OCI-LY1 (cell line): ENCODE results near the gene VEPH1.

Experiments
- H2AFZ ChIP-seq: fragments of 200-600 bp; sonication (generic), shearing (Covaris generic); 2 replicates; pipeline ENCODE4 v1.6.0; 2014; ENCODE audit warnings: antibody characterized with exemption, mild to moderate bottlenecking, low read length
- H3F3A ChIP-seq: fragments of 200-600 bp; sonication (generic), shearing (Covaris generic); 2 replicates; pipeline ENCODE4 v1.6.0; 2014; ENCODE audit warnings: mild to moderate bottlenecking, antibody characterized with exemption, low read length, moderate library complexity; ENCODE audit not compliant: insufficient read depth
- H3K27ac ChIP-seq: fragments of 200-600 bp; sonication (generic); 2 replicates; pipeline ENCODE4 v1.5.1; 2014; ENCODE audit warnings: low read length, mixed run types, mild to moderate bottlenecking, low read depth; ENCODE audit not compliant: poor library complexity, severe bottlenecking
- H3K27me3 ChIP-seq: fragments of 200-600 bp; sonication (generic); 2 replicates; pipeline ENCODE4 v1.6.0; 2014; ENCODE audit warnings: antibody characterized with exemption, mild to moderate bottlenecking, low read length, moderate library complexity; ENCODE audit not compliant: insufficient read depth
- H3K36me3 ChIP-seq: fragments of 200-600 bp; sonication (generic); 2 replicates; pipeline ENCODE4 v1.6.1; 2014; ENCODE audit warnings: mild to moderate bottlenecking, antibody characterized with exemption, low read length, moderate library complexity, mixed read lengths; ENCODE audit not compliant: insufficient read depth
- H3K4me1 ChIP-seq: fragments of 200-600 bp; sonication (generic); 2 replicates; pipeline ENCODE4 v1.5.1; 2014; ENCODE audit warnings: mild to moderate bottlenecking, low read length, moderate library complexity; ENCODE audit not compliant: insufficient read depth, severe bottlenecking
- H3K4me2 ChIP-seq: fragments of 200-600 bp; sonication (generic), shearing (Covaris generic); 2 replicates; pipeline ENCODE4 v1.6.1; 2014; ENCODE audit warnings: low read length
- H3K4me3 ChIP-seq: fragments of 200-600 bp; sonication (generic); 2 replicates; pipeline ENCODE4 v1.5.1; 2014; ENCODE audit warnings: low read length, low read depth, mild to moderate bottlenecking, mixed read lengths; ENCODE audit not compliant: poor library complexity, severe bottlenecking
- H3K79me2 ChIP-seq: fragments of 200-600 bp; shearing (Covaris generic); 2 replicates; pipeline ENCODE4 v1.6.1; 2016; ENCODE audit warnings: mixed run types, low read length, mixed read lengths; ENCODE audit not compliant: insufficient read depth
- H3K9ac ChIP-seq: fragments of 200-600 bp; sonication (generic), shearing (Covaris generic); 2 replicates; pipeline ENCODE4 v1.6.1; 2014; ENCODE audit warnings: mild to moderate bottlenecking, low read length, mixed read lengths
- H3K9me2 ChIP-seq: fragments of 200-600 bp; sonication (generic), shearing (Covaris generic); 2 replicates; pipeline ENCODE4 v1.6.1; 2014; ENCODE audit warnings: low read depth, mild to moderate bottlenecking, low read length, mixed read lengths
- H3K9me3 ChIP-seq: fragments of 200-600 bp; shearing (Covaris generic); 2 replicates; pipeline ENCODE4 v1.6.1; 2014; ENCODE audit warnings: low read length, mixed read lengths
- H4K20me1 ChIP-seq: fragments of 200-600 bp; sonication (generic), shearing (Covaris generic); 2 replicates; pipeline ENCODE4 v1.6.0; 2016; ENCODE audit warnings: mild to moderate bottlenecking, low read length; ENCODE audit not compliant: insufficient read depth
- EZH2 ChIP-seq: fragments of 200-600 bp; sonication (generic), shearing (Covaris generic); IDR thresholded peaks from 2 replicates; pipeline ENCODE4 v1.8.0; 2017; ENCODE audit warnings: borderline replicate concordance, mixed run types, mild to moderate bottlenecking, antibody characterized with exemption, low read length, moderate library complexity, mixed read lengths
- TF ChIP-seq, protein P1 (sequence below): fragments of 200-600 bp; sonication (generic), shearing (Covaris generic); IDR thresholded peaks from 2 replicates; pipeline ENCODE4 v1.5.1; 2017; ENCODE audit warnings: mild to moderate bottlenecking, antibody characterized with exemption, low read length, moderate library complexity, mixed read lengths

VEPH1 gene

DNA sequence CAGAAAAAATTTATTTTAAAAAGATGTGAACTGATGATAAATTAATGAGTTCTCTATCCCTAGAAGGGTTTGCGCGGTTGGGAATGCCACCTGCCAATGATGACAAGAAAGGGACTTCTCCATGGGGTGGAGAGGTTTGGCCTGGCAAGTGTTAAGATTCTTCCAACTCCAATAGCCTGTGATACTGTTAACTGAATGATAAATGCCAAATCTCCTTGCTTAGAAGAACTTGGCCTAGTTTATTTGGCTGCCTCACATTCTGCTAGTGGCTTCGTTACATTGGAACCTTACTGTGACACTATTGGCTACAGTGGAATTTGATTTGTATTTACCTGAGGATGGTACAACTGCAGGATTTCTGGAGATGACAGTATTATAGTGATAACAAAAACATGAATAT lies 251.5 kb downstream of the VEPH1 start:
- Histone ChIP-seq H3K4me3 (no peak overlapping the region), H3K27ac (no peak overlapping the region), H3K9me3 (no peaks in the 10 kb centered on the region), H3F3A (no peaks in the 10 kb centered on the region), H3K27me3 (no peaks in the 10 kb centered on the region; the same call in 1 of the 2 replicates), H3K9me2 (no peaks in the 10 kb centered on the region), H3K4me1 (no peaks in the 10 kb centered on the region), H3K79me2 (no peaks in the 10 kb centered on the region), H3K9ac (no peak overlapping the region), H2AFZ (no peak overlapping the region), H4K20me1 (no peaks in the 10 kb centered on the region), H3K36me3 (no peaks in the 10 kb centered on the region), H3K4me2 (no peak overlapping the region)
- TF ChIP-seq, protein P1, sequence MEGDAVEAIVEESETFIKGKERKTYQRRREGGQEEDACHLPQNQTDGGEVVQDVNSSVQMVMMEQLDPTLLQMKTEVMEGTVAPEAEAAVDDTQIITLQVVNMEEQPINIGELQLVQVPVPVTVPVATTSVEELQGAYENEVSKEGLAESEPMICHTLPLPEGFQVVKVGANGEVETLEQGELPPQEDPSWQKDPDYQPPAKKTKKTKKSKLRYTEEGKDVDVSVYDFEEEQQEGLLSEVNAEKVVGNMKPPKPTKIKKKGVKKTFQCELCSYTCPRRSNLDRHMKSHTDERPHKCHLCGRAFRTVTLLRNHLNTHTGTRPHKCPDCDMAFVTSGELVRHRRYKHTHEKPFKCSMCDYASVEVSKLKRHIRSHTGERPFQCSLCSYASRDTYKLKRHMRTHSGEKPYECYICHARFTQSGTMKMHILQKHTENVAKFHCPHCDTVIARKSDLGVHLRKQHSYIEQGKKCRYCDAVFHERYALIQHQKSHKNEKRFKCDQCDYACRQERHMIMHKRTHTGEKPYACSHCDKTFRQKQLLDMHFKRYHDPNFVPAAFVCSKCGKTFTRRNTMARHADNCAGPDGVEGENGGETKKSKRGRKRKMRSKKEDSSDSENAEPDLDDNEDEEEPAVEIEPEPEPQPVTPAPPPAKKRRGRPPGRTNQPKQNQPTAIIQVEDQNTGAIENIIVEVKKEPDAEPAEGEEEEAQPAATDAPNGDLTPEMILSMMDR: no peak
- no peak for TF ChIP-seq EZH2

DNA sequence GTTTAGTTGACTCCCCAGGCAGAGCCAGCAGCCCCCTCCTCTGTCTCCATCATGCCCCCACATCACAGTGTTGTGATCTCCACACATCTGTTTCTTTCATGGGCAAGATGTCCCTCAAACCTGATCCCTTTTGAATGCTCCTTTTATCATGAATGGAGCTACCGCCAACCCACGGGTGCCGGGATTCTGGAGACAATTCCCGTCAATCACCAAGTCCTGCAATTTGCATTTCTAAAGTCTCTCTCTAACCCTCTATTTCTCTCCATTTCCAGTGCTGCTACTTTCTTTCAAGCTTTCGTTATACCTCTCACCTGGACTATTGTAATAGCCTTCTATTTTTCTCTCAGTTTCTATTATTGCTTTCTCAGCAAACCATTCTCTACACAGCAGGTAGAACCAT lies 253.6 kb downstream of the VEPH1 start:
- Histone ChIP-seq H3K9me3 (no peaks in the 10 kb centered on the region), H3K4me2 (no peak overlapping the region), H3K9me2 (no peaks in the 10 kb centered on the region), H3K9ac (no peak overlapping the region), H3F3A (no peaks in the 10 kb centered on the region), H4K20me1 (no peaks in the 10 kb centered on the region), H3K27ac (no peak overlapping the region), H2AFZ (no peak overlapping the region), H3K4me3 (no peak overlapping the region), H3K79me2 (no peaks in the 10 kb centered on the region), H3K36me3 (no peaks in the 10 kb centered on the region), H3K4me1 (no peaks in the 10 kb centered on the region), H3K27me3 (no peaks in the 10 kb centered on the region; the same call in 1 of the 2 replicates)
- TF ChIP-seq, protein P1: no peak
- TF ChIP-seq EZH2: no peak

DNA sequence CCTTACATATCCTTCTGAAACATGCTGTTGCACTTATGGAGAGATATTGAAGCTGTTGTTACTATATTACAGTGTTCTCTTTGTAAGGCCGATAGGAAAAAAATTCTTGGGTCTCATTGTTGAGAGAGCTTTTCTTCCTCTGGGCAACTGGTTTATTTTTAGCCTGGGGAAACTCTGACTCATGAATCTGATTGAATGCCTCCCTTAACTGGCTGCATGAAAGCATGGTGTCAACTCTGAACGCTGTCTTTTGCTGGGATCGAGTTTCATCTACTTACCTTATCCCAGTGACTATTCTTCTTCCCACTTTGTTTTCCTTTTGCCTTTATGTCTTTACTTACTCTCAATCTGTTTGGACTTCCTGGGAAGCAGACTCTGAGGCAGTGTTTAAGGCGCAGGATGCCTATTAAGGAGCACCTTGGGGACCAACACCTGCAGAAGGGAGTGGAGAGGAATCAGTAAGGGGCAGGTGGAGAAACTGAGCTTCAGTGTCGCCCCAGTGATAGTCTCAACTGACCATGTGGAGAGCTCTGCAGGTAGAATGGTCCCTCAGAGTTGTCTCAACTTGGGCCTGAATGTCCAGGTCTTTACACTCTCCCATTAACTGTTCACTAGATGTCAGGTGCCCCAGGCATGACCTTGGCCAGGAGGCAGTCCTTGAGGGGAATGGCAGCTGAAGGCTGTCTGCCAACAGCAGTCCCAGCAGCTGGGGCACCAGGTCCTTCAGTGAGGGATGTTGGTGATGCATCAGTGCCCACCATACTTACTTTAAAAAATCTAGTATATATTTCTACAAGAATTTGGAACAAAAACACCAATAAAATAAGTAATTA lies 254.4 kb downstream of the VEPH1 start:
- Histone ChIP-seq H3F3A (no peaks in the 10 kb centered on the region), H3K9me3 (no peaks in the 10 kb centered on the region), H3K4me1 (no peaks in the 10 kb centered on the region), H3K79me2 (no peaks in the 10 kb centered on the region), H3K4me3 (no peak overlapping the region), H3K4me2 (no peak overlapping the region), H4K20me1 (no peaks in the 10 kb centered on the region), H2AFZ (no peak overlapping the region), H3K27me3 (no peaks in the 10 kb centered on the region; the same call in 1 of the 2 replicates), H3K9ac (no peak overlapping the region), H3K9me2 (no peaks in the 10 kb centered on the region), H3K36me3 (no peaks in the 10 kb centered on the region), H3K27ac (no peak overlapping the region)
- no peak for TF ChIP-seq EZH2
- TF ChIP-seq, protein P1: no peak
